ENCODE results near the gene NCAN. TPM values are rescaled to one million over a fixed set of nuclear protein-coding genes. Genes with fewer than 3 reads are reported as not detected.

NCAN gene
- total RNA-seq, 4 donors from 2014 or later, result 0.21 TPM; not detected in 3

DNA sequence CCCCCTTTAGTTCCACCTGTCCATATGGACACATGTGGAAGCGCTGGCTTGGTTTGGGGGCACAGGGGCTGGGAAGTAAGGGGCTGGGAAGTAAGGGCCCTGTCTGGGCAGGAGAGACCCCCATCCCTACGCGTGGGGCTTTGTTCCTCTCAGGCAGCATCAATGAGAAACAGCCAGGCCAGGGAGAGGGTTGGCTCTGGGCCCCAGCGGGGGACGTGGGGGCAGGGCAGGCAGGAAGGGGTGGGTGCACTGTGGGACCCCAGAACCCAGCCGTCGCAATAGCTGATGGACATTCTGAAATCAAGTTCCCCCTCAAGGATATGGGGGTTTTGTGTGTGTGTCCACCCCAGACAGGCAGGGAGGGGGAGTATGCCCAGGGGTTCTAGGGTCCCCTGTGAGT is 1.2 kb downstream of the NCAN start:
- TF ChIP-seq, protein P1, sequence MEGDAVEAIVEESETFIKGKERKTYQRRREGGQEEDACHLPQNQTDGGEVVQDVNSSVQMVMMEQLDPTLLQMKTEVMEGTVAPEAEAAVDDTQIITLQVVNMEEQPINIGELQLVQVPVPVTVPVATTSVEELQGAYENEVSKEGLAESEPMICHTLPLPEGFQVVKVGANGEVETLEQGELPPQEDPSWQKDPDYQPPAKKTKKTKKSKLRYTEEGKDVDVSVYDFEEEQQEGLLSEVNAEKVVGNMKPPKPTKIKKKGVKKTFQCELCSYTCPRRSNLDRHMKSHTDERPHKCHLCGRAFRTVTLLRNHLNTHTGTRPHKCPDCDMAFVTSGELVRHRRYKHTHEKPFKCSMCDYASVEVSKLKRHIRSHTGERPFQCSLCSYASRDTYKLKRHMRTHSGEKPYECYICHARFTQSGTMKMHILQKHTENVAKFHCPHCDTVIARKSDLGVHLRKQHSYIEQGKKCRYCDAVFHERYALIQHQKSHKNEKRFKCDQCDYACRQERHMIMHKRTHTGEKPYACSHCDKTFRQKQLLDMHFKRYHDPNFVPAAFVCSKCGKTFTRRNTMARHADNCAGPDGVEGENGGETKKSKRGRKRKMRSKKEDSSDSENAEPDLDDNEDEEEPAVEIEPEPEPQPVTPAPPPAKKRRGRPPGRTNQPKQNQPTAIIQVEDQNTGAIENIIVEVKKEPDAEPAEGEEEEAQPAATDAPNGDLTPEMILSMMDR (IDR thresholded peaks at IDR 0.05), result no peak
- TF ChIP-seq POLR2A (IDR thresholded peaks at IDR 0.05), result no peak
- H3K27me3 ChIP-seq, result peaks cover 0 to 21% of the 10 kb centered on the region in 2 donors
- no peak for DNase-seq
- no peaks in the 10 kb centered on the region for H3K9me3 ChIP-seq
- H3K4me3 ChIP-seq, result no peak overlapping the region
- intact Hi-C loops (cut with DNase I; ENCODE audit: low total_unique reads), result no loop called here
- no peaks in the 10 kb centered on the region for H3K36me3 ChIP-seq
- H3K4me1 ChIP-seq, result no peaks in the 10 kb centered on the region
- no peak overlapping the region for H3K27ac ChIP-seq

DNA sequence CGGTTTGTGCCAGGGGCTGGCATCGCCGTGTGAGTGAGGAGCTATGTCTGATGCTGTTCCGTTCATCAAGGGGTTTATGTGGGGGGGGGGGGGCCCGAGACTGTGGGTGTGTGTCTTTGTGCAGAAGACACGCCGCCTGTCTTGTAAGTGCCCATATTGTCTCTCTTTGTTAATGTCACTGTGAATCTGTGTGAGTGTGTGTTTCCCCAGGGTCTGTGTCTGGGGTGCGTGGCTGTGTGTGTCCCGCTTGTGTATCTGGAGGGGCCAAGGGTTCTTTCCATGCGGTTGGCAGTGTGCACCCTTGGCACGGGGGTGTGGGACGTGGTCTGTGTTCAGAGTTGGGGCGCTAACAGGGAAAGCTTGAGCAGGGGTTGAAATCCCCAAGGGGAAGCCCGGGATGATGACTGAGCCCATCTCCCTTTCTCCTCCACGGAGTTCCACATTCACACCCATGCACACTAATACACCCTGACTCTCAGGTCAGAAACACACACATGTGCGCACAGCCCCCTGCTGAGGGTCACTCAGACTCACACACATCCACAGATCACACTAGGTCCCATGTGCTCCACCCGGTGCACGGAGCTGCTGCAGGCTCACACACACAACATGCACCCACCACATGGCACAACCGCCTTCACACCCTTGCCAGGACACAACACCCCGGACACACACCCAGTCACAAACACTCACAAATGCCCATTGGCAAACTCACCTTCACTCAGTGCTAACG is 1.8 kb downstream of the NCAN start:
- Histone ChIP-seq H3K36me3 (no peaks in the 10 kb centered on the region), H3K4me1 (no peaks in the 10 kb centered on the region), H3K4me3 (no peak overlapping the region), H3K9me3 (no peaks in the 10 kb centered on the region), H3K27me3 (peaks cover 0 to 21% of the 10 kb centered on the region in 2 donors), H3K27ac (no peak overlapping the region)
- intact Hi-C loops (cut with DNase I; ENCODE audit: low total_unique reads), result no loop called here
- no peak for DNase-seq
- TF ChIP-seq POLR2A (IDR thresholded peaks at IDR 0.05), result no peak
- TF ChIP-seq, protein P1 (IDR thresholded peaks at IDR 0.05), result no peak

DNA sequence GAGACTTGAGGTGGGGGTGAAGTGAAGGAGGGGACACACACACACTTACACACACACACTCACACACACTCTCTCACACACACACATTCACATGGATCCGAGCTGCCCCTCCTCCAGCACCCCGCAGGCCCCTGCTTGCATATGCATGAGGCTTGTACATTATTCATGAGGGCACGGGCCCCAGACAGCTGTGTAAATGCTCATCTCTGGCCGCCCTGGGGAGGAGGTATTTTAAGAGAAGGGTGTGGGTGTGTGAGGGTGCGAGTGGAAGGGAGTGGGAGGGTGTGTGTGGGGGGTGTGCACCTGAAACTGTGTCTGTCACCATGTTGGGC is 2.4 kb downstream of the NCAN start:
- H3K4me1 ChIP-seq, result no peaks in the 10 kb centered on the region
- no peak overlapping the region for H3K27ac ChIP-seq
- no peak overlapping the region for H3K4me3 ChIP-seq
- no peaks in the 10 kb centered on the region for H3K36me3 ChIP-seq
- DNase-seq, result no peak
- no peaks in the 10 kb centered on the region for H3K9me3 ChIP-seq
- H3K27me3 ChIP-seq, result peaks cover 0 to 21% of the 10 kb centered on the region in 2 donors
- TF ChIP-seq, protein P1 (IDR thresholded peaks at IDR 0.05), result no peak
- TF ChIP-seq POLR2A (IDR thresholded peaks at IDR 0.05), result no peak
- intact Hi-C loops (cut with DNase I; ENCODE audit: low total_unique reads), result no loop called here

DNA sequence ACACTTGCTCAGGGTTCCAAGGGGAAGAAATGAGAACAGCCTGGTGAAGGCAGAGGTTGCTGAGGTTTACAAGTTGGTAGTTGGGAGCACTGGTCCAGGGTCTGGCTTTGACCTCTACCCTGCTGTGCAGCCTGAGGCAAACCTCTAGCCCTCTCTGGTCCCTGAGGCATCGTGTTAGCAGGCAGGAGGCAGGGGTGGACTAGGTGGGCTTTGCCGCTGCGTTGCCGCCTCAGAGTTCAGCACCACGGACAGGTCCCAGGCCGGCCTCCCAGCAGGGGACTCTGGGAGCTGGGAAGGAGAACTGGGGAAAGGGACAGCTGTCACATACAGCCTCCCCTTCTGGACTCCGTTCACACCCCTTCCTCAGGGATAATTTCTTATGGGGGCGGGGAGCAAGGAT is 3.1 kb downstream of the NCAN start:
- Histone ChIP-seq H3K4me1 (no peaks in the 10 kb centered on the region), H3K4me3 (no peak overlapping the region), H3K27me3 (peaks cover 0 to 21% of the 10 kb centered on the region in 2 donors), H3K27ac (no peak overlapping the region), H3K9me3 (no peaks in the 10 kb centered on the region), H3K36me3 (no peaks in the 10 kb centered on the region)
- TF ChIP-seq, protein P1 (IDR thresholded peaks at IDR 0.05), result no peak
- no peak for TF ChIP-seq POLR2A (IDR thresholded peaks at IDR 0.05)
- no peak for DNase-seq
- intact Hi-C loops (cut with DNase I; ENCODE audit: low total_unique reads), result no loop called here

DNA sequence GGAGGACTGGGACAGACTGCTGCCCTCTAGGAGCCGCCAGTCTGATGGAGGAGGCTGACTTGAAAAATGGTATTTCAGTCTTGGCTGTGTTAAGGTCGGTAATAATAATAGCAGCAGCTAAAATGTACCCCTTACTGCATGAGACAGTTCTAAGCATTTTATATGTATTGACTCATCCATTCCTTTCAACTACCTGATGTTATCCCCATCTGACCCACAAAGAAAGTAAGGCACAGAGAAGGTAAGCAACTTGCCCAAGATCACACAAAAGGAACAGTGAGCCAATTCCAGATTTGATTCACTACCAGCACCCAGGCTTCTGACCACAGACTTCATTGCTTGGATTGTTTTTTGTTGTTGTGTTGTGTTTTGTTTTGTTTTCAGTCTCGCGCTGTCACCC is 4.0 kb downstream of the NCAN start:
- no peaks in the 10 kb centered on the region for H3K36me3 ChIP-seq
- peaks cover 0 to 21% of the 10 kb centered on the region in 2 donors for H3K27me3 ChIP-seq
- H3K27ac ChIP-seq, result no peak overlapping the region
- TF ChIP-seq POLR2A (IDR thresholded peaks at IDR 0.05), result no peak
- TF ChIP-seq, protein P1 (IDR thresholded peaks at IDR 0.05), result no peak
- intact Hi-C loops (cut with DNase I; ENCODE audit: low total_unique reads), result no loop called here
- H3K4me1 ChIP-seq, result no peaks in the 10 kb centered on the region
- no peak for DNase-seq
- H3K4me3 ChIP-seq, result no peak overlapping the region
- no peaks in the 10 kb centered on the region for H3K9me3 ChIP-seq
